Testis (tissue), 2 donors: ENCODE data around the gene PEX6.

Source experiments
- POLR2A ChIP-seq: fragments of 450-650 bp; IDR thresholded peaks from one replicate; pipeline ENCODE4 v1.6.1; 2017; ENCODE audit warnings: antibody characterized with exemption, mild to moderate bottlenecking, moderate library complexity
- TF ChIP-seq, protein P1 (sequence below), 3 experiments: fragments of 450-650 bp in 2 of 3; fragments of 200-600 bp in 1 of 3; sonication (generic) in 1 of 3; IDR thresholded peaks; one replicate each; pipeline ENCODE4 v1.5.1; 2016 to 2019; ENCODE audit warnings: antibody characterized with exemption in 3 of 3, mild to moderate bottlenecking in 2 of 3, moderate library complexity in 1 of 3

DNA sequence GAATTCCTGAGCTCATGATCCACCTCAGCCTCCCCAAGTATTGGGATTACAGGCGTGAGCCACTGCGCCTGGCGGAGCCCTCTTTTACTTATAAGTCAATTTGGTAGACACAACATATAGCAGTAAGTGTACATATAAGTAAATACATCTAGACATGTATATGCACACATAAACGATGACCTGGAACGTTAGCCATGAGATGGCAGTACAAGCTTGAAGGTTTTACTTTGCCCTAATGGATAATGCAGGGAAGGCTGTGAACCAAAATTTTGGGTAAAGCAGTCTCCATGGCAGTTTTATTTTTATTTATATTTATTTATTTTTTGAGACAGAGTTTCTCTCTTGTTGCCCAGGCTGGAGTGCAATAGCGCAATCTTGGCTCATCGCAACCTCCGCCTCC lies 20.9 kb downstream of the PEX6 start:
- TF ChIP-seq, protein P1, sequence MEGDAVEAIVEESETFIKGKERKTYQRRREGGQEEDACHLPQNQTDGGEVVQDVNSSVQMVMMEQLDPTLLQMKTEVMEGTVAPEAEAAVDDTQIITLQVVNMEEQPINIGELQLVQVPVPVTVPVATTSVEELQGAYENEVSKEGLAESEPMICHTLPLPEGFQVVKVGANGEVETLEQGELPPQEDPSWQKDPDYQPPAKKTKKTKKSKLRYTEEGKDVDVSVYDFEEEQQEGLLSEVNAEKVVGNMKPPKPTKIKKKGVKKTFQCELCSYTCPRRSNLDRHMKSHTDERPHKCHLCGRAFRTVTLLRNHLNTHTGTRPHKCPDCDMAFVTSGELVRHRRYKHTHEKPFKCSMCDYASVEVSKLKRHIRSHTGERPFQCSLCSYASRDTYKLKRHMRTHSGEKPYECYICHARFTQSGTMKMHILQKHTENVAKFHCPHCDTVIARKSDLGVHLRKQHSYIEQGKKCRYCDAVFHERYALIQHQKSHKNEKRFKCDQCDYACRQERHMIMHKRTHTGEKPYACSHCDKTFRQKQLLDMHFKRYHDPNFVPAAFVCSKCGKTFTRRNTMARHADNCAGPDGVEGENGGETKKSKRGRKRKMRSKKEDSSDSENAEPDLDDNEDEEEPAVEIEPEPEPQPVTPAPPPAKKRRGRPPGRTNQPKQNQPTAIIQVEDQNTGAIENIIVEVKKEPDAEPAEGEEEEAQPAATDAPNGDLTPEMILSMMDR (IDR thresholded peaks at IDR 0.05) = no peak
- TF ChIP-seq POLR2A = no peak
